NB4 (cell line): ENCODE measurements around the gene STMN3.
"Not testable (repeated sequence)": the region's sequence is repeated elsewhere in the genome, so short reads cannot be mapped to it uniquely, and the experiment has no call there.

Source experiments
- DNase-seq: peaks from one replicate; pipeline ENCODE4 v3.0.0; 2010; ENCODE audit warnings: low read depth
- H3K4me3 ChIP-seq: one replicate; pipeline ENCODE4 v1.5.1; 2011; ENCODE audit warnings: mild to moderate bottlenecking, low read depth, low read length, moderate library complexity
- MYC ChIP-seq: IDR thresholded peaks from 2 replicates; pipeline ENCODE4 v1.6.1; 2011; ENCODE audit warnings: low read depth, low read length
- POLR2A ChIP-seq: IDR thresholded peaks from 2 replicates; pipeline ENCODE4 v1.6.1; 2011; ENCODE audit warnings: mild to moderate bottlenecking; ENCODE audit not compliant: insufficient read length; ENCODE audit errors: extremely low read depth
- TF ChIP-seq, protein P1 (sequence below): IDR thresholded peaks from one replicate; pipeline ENCODE4 v1.5.1; 2012; ENCODE audit warnings: low read depth, low read length
- TF ChIP-seq, protein P2 (sequence below): IDR thresholded peaks from 2 replicates; pipeline ENCODE4 v1.6.1; 2011; ENCODE audit warnings: low read depth, low read length

The STMN3 gene

DNA sequence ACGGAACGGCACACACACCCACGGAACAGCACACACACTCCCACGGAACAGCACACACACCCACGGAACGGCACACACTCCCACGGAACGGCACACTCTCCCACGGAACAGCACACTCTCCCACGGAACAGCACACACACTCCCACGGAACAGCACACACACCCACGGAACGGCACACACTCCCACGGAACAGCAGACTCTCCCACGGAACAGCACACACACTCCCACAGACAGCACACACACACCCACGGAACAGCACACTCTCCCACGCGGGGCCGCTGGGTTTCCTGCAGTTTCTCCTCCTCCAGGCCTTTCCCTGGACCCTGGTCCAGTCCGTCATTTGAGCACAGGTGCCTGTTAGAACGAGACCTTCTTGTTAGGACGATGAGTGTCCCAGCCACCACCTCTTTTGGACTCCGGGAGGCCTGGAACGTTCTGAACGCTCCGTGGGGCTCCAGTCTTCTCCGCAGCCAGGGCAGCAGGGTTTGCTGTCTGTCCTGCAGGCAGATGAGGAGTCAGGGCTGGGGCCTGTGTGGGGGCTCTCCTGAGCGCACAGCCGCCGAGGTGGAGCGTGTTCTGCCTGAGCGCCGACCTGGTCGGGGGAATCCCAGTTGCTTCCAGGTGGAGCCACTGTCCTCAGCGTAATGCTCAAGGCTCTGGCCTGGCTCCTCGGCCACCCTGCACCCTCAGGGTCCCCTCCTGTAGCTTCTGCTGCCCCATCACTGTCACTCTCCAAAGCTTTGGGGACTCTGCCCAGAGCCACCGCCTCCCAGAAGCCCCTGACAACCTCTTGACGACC, 25.6 kb upstream of the STMN3 start:
- H3K4me3 ChIP-seq: no peak overlapping the region
- DNase-seq: no peak
- TF ChIP-seq, protein P1, sequence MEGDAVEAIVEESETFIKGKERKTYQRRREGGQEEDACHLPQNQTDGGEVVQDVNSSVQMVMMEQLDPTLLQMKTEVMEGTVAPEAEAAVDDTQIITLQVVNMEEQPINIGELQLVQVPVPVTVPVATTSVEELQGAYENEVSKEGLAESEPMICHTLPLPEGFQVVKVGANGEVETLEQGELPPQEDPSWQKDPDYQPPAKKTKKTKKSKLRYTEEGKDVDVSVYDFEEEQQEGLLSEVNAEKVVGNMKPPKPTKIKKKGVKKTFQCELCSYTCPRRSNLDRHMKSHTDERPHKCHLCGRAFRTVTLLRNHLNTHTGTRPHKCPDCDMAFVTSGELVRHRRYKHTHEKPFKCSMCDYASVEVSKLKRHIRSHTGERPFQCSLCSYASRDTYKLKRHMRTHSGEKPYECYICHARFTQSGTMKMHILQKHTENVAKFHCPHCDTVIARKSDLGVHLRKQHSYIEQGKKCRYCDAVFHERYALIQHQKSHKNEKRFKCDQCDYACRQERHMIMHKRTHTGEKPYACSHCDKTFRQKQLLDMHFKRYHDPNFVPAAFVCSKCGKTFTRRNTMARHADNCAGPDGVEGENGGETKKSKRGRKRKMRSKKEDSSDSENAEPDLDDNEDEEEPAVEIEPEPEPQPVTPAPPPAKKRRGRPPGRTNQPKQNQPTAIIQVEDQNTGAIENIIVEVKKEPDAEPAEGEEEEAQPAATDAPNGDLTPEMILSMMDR: no peak
- no peak for TF ChIP-seq POLR2A
- no peak for TF ChIP-seq MYC
- TF ChIP-seq, protein P2, sequence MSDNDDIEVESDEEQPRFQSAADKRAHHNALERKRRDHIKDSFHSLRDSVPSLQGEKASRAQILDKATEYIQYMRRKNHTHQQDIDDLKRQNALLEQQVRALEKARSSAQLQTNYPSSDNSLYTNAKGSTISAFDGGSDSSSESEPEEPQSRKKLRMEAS: no peak

DNA sequence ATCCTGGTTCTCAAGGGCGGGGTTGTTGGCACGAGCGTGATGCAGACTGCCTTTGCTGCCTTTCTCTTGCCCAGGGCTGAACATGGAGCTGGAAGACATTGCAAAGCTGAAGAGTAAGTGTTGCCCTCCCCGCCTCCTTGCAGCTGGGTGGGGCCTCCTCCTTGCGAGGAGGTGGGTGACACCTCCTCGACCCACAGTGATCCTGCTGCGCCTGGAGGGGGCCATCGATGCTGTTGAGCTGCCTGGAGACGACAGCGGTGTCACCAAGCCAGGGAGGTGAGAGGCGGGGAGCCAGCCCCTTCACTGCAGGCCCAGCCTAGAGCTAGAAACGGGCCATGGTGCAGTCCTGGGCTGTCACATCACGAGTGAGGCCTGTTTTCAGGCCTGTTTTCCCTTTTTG, 24.8 kb upstream of the STMN3 start:
- TF ChIP-seq, protein P1: no peak
- TF ChIP-seq, protein P2: no peak
- TF ChIP-seq POLR2A: no peak
- no peak for TF ChIP-seq MYC
- DNase-seq: no peak
- no peak overlapping the region for H3K4me3 ChIP-seq

DNA sequence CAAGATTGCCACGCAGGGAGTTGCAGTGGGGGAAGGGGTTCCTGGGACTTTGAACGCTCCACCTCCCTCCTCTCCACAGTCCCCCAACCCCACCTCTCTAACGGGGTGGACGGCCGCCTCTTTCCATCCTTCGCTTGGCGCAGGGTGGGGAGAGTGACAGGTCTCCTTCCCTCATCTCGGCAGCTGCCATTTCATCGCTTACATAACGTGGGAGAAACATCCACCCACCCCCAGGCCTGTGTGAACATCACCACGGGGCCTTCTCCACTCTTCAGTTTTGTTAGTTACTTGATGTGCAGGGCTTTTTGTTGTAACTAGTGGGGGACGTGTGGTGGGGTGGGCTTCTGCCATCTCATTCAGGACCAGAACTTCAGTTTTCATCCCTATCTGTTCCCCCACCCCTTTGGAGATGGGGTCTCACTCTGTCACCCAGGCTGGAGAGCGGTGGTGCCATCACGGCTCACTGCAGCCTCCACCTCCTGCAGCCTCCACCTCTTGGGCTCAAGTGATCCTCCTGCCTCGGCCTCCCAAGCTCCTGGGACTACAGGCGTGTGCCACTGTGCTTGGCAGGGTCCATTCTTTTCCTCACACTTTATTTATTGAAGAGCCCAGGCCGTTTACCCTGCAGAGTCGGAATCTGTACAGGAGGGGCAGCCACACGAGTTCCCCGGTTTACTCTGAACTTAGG, 22.6 kb upstream of the STMN3 start:
- DNase-seq: no peak
- H3K4me3 ChIP-seq: no peak overlapping the region
- TF ChIP-seq, protein P2: no peak
- TF ChIP-seq, protein P1: no peak
- TF ChIP-seq POLR2A: no peak
- TF ChIP-seq MYC: no peak

DNA sequence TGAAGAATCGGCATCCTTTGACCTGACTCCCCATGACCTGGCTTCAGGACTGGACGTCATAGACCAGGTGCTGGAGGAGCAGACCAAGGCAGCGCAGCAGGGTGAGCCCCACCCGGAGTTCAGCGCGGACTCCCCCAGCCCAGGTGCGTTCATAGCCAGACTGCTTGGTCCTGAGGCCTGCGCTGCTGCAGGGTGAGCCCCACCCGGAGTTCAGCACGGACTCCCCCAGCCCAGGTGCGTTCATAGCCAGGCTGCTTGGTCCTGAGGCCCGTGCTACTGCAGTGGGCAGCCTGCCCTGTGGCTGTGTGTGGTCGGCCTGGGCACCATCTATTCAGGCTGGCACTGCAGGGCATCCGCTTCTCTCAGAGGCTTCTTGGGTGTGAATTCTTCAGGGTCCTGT, 20.7 kb upstream of the STMN3 start:
- DNase-seq: no peak
- TF ChIP-seq, protein P2: no peak
- TF ChIP-seq, protein P1: no peak
- TF ChIP-seq MYC (no peak), POLR2A (no peak)
- no peak overlapping the region for H3K4me3 ChIP-seq

DNA sequence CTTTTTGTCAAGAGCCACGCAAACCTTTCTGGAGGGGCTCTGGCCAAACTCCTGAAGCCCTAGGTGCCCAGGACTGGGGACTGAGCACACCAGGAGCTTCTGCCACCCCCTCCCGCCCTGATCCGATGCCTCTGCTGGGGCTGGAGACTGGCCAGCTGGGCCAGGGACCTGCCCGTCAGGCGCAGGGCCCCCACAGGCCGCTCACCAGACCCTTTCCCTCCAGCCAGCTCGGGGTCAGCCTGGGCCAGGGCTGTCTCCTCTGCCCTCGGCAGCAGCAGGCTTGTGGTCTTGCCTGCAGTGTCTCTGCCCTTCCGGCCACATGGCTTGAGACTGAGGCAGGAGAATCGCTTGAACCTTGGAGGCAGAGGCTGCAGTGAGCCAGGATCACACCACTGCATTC, 19.4 kb upstream of the STMN3 start:
- DNase-seq: no peak
- H3K4me3 ChIP-seq: no peak overlapping the region
- TF ChIP-seq, protein P1: no peak
- TF ChIP-seq, protein P2: no peak
- TF ChIP-seq MYC: no peak
- no peak for TF ChIP-seq POLR2A

DNA sequence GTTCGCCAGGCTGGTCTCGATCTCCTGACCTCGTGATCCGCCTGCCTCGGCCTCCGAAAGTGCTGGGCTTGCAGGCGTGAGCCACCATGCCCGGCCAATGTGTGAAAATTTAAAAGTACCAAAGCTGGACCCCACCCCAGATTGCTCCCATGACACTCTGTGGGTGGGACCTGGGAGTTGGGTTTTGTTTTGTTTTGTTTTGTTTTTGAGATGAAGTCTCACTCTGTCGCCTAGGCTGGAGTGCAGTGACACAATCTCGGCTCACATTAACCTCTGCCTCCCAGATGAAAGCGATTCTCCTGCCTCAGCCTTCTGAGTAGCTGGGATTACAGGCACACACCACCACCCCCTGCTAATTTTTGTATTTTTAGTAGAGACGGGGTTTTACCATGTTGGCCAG, 18.5 kb upstream of the STMN3 start:
- not testable (repeated sequence) for H3K4me3 ChIP-seq

More for the DNA sequence above, 18.5 kb upstream of the STMN3 start:
- not testable (repeated sequence) for DNase-seq
